GM12892 (cell line): ENCODE measurements around the gene GREB1.

Experiments
- POLR2A ChIP-seq: IDR thresholded peaks from 2 replicates; pipeline ENCODE4 v1.6.1; 2011; ENCODE audit warnings: low read depth, low read length, control low read depth
- POLR2AphosphoS5 ChIP-seq: IDR thresholded peaks from 2 replicates; pipeline ENCODE4 v1.6.1; 2011; ENCODE audit warnings: low read depth, low read length, control low read depth

- TF ChIP-seq POLR2A = no peak
- no peak for TF ChIP-seq POLR2AphosphoS5
Observed at GRCh38 chr2:11683476-11683875, 149.6 kb downstream of the GREB1 start.
